Suprapubic skin (tissue), 4 donors: ENCODE results near the gene SIX3.

Source experiments
- POLR2A ChIP-seq, 2 donors: fragments of 450-650 bp; IDR thresholded peaks; one replicate each; pipeline ENCODE4 v1.6.1; 2017; ENCODE audit warnings: antibody characterized with exemption in 2 of 2, mild to moderate bottlenecking in 2 of 2, moderate library complexity in 2 of 2
- POLR2AphosphoS5 ChIP-seq, 3 donors: sonication (generic); formaldehyde crosslinking; IDR thresholded peaks; one replicate each; pipeline ENCODE4 v1.6.1; 2017; ENCODE audit warnings: antibody characterized with exemption in 3 of 3
- TF ChIP-seq, protein P1 (sequence below), 2 donors: fragments of 200-600 bp in 1 of 2; fragments of 450-650 bp in 1 of 2; sonication (generic) in 1 of 2; IDR thresholded peaks; one replicate each; pipeline ENCODE4 v1.5.1; 2016 to 2019; ENCODE audit warnings: antibody characterized with exemption in 2 of 2, mild to moderate bottlenecking in 1 of 2, moderate library complexity in 1 of 2

DNA sequence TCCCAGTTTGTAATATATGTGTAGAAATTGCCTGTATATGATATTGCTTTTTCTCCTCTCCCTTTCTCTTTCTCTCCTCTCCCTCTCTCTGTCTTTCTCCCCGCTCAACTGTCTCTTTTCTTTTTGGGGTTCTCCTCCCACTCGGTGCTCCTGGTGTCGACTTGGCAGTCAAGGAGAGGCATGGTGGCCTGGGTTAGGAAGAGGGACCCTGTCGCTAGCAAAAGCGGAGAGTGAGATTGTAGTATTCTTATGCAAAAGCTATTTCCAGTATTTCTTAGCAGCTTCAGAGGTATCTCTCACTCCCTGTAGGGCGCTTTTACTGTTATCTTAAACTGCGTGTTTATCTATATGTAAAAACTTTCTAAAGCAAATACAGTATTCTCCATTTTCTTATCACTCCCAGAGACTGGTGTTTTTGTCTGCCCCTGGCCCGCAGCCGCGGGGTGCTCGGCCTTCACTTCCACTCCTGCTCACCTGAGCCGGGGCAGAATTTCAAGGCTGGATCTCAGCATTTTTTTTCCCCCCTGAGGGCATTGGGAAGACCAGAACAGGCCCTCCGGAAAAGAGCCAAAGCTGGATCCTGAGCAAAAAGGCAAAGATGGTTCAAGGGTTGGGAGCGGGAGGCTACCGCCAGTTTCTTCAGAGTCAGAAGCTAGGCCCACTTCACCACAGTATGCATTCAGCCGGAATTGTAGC is 4.3 kb downstream of the SIX3 start:
- no peak for TF ChIP-seq POLR2AphosphoS5 (IDR thresholded peaks at IDR 0.05)
- no peak for TF ChIP-seq POLR2A (IDR thresholded peaks at IDR 0.05)
- TF ChIP-seq, protein P1, sequence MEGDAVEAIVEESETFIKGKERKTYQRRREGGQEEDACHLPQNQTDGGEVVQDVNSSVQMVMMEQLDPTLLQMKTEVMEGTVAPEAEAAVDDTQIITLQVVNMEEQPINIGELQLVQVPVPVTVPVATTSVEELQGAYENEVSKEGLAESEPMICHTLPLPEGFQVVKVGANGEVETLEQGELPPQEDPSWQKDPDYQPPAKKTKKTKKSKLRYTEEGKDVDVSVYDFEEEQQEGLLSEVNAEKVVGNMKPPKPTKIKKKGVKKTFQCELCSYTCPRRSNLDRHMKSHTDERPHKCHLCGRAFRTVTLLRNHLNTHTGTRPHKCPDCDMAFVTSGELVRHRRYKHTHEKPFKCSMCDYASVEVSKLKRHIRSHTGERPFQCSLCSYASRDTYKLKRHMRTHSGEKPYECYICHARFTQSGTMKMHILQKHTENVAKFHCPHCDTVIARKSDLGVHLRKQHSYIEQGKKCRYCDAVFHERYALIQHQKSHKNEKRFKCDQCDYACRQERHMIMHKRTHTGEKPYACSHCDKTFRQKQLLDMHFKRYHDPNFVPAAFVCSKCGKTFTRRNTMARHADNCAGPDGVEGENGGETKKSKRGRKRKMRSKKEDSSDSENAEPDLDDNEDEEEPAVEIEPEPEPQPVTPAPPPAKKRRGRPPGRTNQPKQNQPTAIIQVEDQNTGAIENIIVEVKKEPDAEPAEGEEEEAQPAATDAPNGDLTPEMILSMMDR (IDR thresholded peaks at IDR 0.05) = no peak
